OCI-LY1 (cell line): ENCODE data around the gene GABRB3.

ENCODE experiments used
- H2AFZ ChIP-seq: fragments of 200-600 bp; sonication (generic), shearing (Covaris generic); 2 replicates; pipeline ENCODE4 v1.6.0; 2014; ENCODE audit warnings: antibody characterized with exemption, mild to moderate bottlenecking, low read length
- H3F3A ChIP-seq: fragments of 200-600 bp; sonication (generic), shearing (Covaris generic); 2 replicates; pipeline ENCODE4 v1.6.0; 2014; ENCODE audit warnings: mild to moderate bottlenecking, antibody characterized with exemption, low read length, moderate library complexity; ENCODE audit not compliant: insufficient read depth
- H3K27ac ChIP-seq: fragments of 200-600 bp; sonication (generic); 2 replicates; pipeline ENCODE4 v1.5.1; 2014; ENCODE audit warnings: low read length, mixed run types, mild to moderate bottlenecking, low read depth; ENCODE audit not compliant: poor library complexity, severe bottlenecking
- H3K27me3 ChIP-seq: fragments of 200-600 bp; sonication (generic); 2 replicates; pipeline ENCODE4 v1.6.0; 2014; ENCODE audit warnings: antibody characterized with exemption, mild to moderate bottlenecking, low read length, moderate library complexity; ENCODE audit not compliant: insufficient read depth
- H3K36me3 ChIP-seq: fragments of 200-600 bp; sonication (generic); 2 replicates; pipeline ENCODE4 v1.6.1; 2014; ENCODE audit warnings: mild to moderate bottlenecking, antibody characterized with exemption, low read length, moderate library complexity, mixed read lengths; ENCODE audit not compliant: insufficient read depth
- H3K4me1 ChIP-seq: fragments of 200-600 bp; sonication (generic); 2 replicates; pipeline ENCODE4 v1.5.1; 2014; ENCODE audit warnings: mild to moderate bottlenecking, low read length, moderate library complexity; ENCODE audit not compliant: insufficient read depth, severe bottlenecking
- H3K4me2 ChIP-seq: fragments of 200-600 bp; sonication (generic), shearing (Covaris generic); 2 replicates; pipeline ENCODE4 v1.6.1; 2014; ENCODE audit warnings: low read length
- H3K4me3 ChIP-seq: fragments of 200-600 bp; sonication (generic); 2 replicates; pipeline ENCODE4 v1.5.1; 2014; ENCODE audit warnings: low read length, low read depth, mild to moderate bottlenecking, mixed read lengths; ENCODE audit not compliant: poor library complexity, severe bottlenecking
- H3K79me2 ChIP-seq: fragments of 200-600 bp; shearing (Covaris generic); 2 replicates; pipeline ENCODE4 v1.6.1; 2016; ENCODE audit warnings: mixed run types, low read length, mixed read lengths; ENCODE audit not compliant: insufficient read depth
- H3K9ac ChIP-seq: fragments of 200-600 bp; sonication (generic), shearing (Covaris generic); 2 replicates; pipeline ENCODE4 v1.6.1; 2014; ENCODE audit warnings: mild to moderate bottlenecking, low read length, mixed read lengths
- H3K9me2 ChIP-seq: fragments of 200-600 bp; sonication (generic), shearing (Covaris generic); 2 replicates; pipeline ENCODE4 v1.6.1; 2014; ENCODE audit warnings: low read depth, mild to moderate bottlenecking, low read length, mixed read lengths
- H3K9me3 ChIP-seq: fragments of 200-600 bp; shearing (Covaris generic); 2 replicates; pipeline ENCODE4 v1.6.1; 2014; ENCODE audit warnings: low read length, mixed read lengths
- H4K20me1 ChIP-seq: fragments of 200-600 bp; sonication (generic), shearing (Covaris generic); 2 replicates; pipeline ENCODE4 v1.6.0; 2016; ENCODE audit warnings: mild to moderate bottlenecking, low read length; ENCODE audit not compliant: insufficient read depth
- EZH2 ChIP-seq: fragments of 200-600 bp; sonication (generic), shearing (Covaris generic); IDR thresholded peaks from 2 replicates; pipeline ENCODE4 v1.8.0; 2017; ENCODE audit warnings: borderline replicate concordance, mixed run types, mild to moderate bottlenecking, antibody characterized with exemption, low read length, moderate library complexity, mixed read lengths
- TF ChIP-seq, protein P1 (sequence below): fragments of 200-600 bp; sonication (generic), shearing (Covaris generic); IDR thresholded peaks from 2 replicates; pipeline ENCODE4 v1.5.1; 2017; ENCODE audit warnings: mild to moderate bottlenecking, antibody characterized with exemption, low read length, moderate library complexity, mixed read lengths

Gene GABRB3

DNA sequence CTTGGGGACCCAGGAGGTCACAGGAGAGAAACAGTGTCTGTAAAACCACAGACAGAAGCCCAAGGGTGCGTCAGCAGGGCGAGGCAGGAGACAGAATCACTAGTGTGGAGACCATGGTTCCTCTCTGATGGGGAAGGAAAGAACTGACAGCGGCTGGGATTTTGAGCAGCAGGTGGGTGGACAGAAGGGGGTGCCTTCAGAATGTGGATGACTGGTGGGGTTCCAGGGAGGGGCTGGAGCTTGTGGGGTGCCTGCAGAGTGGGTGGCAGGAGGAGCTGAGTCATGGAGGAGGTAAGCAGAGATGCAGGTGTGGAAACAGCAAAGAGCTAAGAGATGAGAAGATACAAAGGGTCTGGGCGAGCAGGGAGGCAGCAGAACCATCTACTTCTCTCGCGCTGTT lies 124.2 kb downstream of the GABRB3 start:
- Histone ChIP-seq H3K36me3 (no peaks in the 10 kb centered on the region), H2AFZ (no peak overlapping the region), H3K27ac (no peak overlapping the region), H3K9ac (no peak overlapping the region), H3K9me2 (no peaks in the 10 kb centered on the region), H3K4me3 (no peak overlapping the region), H3K79me2 (no peaks in the 10 kb centered on the region), H3K4me2 (no peak overlapping the region), H3K9me3 (no peaks in the 10 kb centered on the region), H3F3A (no peaks in the 10 kb centered on the region), H4K20me1 (no peaks in the 10 kb centered on the region), H3K27me3 (no peaks in the 10 kb centered on the region), H3K4me1 (no peaks in the 10 kb centered on the region)
- no peak for TF ChIP-seq EZH2
- TF ChIP-seq, protein P1, sequence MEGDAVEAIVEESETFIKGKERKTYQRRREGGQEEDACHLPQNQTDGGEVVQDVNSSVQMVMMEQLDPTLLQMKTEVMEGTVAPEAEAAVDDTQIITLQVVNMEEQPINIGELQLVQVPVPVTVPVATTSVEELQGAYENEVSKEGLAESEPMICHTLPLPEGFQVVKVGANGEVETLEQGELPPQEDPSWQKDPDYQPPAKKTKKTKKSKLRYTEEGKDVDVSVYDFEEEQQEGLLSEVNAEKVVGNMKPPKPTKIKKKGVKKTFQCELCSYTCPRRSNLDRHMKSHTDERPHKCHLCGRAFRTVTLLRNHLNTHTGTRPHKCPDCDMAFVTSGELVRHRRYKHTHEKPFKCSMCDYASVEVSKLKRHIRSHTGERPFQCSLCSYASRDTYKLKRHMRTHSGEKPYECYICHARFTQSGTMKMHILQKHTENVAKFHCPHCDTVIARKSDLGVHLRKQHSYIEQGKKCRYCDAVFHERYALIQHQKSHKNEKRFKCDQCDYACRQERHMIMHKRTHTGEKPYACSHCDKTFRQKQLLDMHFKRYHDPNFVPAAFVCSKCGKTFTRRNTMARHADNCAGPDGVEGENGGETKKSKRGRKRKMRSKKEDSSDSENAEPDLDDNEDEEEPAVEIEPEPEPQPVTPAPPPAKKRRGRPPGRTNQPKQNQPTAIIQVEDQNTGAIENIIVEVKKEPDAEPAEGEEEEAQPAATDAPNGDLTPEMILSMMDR = no peak

DNA sequence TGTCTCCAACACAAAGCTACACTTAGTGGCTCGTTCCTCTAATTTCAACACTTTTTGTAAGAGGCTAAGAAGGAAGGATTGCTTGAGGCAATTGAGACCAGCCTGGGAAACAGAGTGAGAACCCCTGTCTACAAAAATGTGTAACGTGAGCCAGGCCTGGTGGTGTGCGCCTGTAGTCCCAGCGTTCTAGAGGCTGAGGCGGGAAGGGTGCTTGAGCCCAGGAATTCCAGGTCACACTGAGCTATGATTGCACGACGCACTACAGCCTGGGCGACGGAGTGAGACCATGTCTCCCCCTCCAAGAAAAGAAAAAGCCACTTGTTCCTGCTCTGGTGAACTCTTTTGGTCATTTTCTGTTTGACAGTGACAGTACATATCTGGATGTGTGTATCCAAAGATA lies 127.9 kb downstream of the GABRB3 start:
- Histone ChIP-seq H2AFZ (no peak overlapping the region), H3K27me3 (no peaks in the 10 kb centered on the region), H3K27ac (no peak overlapping the region), H3K4me3 (no peak overlapping the region), H3K4me2 (no peak overlapping the region), H3F3A (no peaks in the 10 kb centered on the region), H3K36me3 (no peaks in the 10 kb centered on the region), H3K79me2 (no peaks in the 10 kb centered on the region), H4K20me1 (no peaks in the 10 kb centered on the region), H3K4me1 (no peaks in the 10 kb centered on the region), H3K9ac (no peak overlapping the region), H3K9me2 (no peaks in the 10 kb centered on the region), H3K9me3 (no peaks in the 10 kb centered on the region)
- no peak for TF ChIP-seq EZH2
- TF ChIP-seq, protein P1 = no peak

DNA sequence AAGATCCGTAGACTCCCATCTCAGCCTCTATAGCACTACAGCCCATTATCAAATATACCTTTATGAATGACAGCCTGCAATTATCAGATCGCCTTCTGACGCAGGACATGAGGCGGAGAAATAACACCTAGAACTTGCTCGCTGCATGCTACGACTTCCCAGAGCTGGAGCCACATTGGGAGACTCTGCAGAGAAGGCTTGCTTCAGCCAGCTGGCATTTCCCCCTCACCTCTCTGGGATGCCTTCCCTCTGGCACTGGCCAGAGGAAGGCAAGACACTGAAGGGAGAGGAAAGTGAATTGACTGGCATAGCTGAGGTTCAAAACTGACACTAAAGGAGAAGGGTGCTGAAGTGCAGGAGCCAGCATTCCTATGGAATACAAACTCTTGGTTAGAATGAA lies 131.7 kb downstream of the GABRB3 start:
- no peak overlapping the region for H2AFZ ChIP-seq
- no peaks in the 10 kb centered on the region for H3F3A ChIP-seq
- TF ChIP-seq, protein P1 = no peak
- TF ChIP-seq EZH2 = no peak
- no peaks in the 10 kb centered on the region for H3K9me2 ChIP-seq
- H3K4me3 ChIP-seq = no peak overlapping the region
- no peaks in the 10 kb centered on the region for H3K4me1 ChIP-seq
- no peaks in the 10 kb centered on the region for H3K79me2 ChIP-seq
- H3K36me3 ChIP-seq = no peaks in the 10 kb centered on the region
- H3K9ac ChIP-seq = no peak overlapping the region
- H3K27me3 ChIP-seq = no peaks in the 10 kb centered on the region
- H3K4me2 ChIP-seq = no peak overlapping the region
- no peaks in the 10 kb centered on the region for H4K20me1 ChIP-seq
- H3K9me3 ChIP-seq = no peaks in the 10 kb centered on the region
- H3K27ac ChIP-seq = no peak overlapping the region
